Spinal cord (tissue), 10 donors: Measurements from ENCODE around the gene HIVEP2. TPM values are rescaled to one million over a fixed set of nuclear protein-coding genes. Genes with fewer than 3 reads are reported as not detected.

Experiments used
- DNase-seq, 6 donors: peaks; one replicate each; pipeline versions ENCODE4 v3.0.0 to v3.0.0-alpha.2; 2013 to 2015; ENCODE audit warnings: low spot score in 6 of 6, low read depth in 4 of 6
- H3K27ac ChIP-seq: one replicate; pipeline ENCODE4 v1.5.1; 2013; ENCODE audit warnings: low read depth, low read length, control low read depth
- H3K27me3 ChIP-seq: one replicate; pipeline ENCODE4 v1.6.1; 2013; ENCODE audit warnings: low read length; ENCODE audit not compliant: control insufficient read depth, insufficient read depth
- H3K36me3 ChIP-seq: one replicate; pipeline ENCODE4 v1.6.1; 2013; ENCODE audit warnings: low read length; ENCODE audit not compliant: control insufficient read depth, insufficient read depth
- H3K4me1 ChIP-seq: one replicate; pipeline ENCODE4 v1.6.1; 2013; ENCODE audit warnings: low read length; ENCODE audit not compliant: control insufficient read depth, insufficient read depth
- H3K4me3 ChIP-seq: one replicate; pipeline ENCODE4 v1.5.1; 2013; ENCODE audit warnings: low read depth, low read length, control low read depth
- H3K9me3 ChIP-seq: one replicate; pipeline ENCODE4 v1.6.1; 2013; ENCODE audit warnings: low read length; ENCODE audit not compliant: control insufficient read depth, insufficient read depth
- WGBS: methylation state at CpG from one replicate; pipeline ENCODE4 v1.1.5; 2013; ENCODE audit warnings: missing lambda C conversion rate; ENCODE audit not compliant: insufficient coverage; 5-methylcytosine and 5-hydroxymethylcytosine counted together
- polyA plus RNA-seq, 2 donors: library from polyadenylated mRNA; unstranded; fragments of 120-200 nt; gene quantifications; one replicate each; pipeline ENCODE4 v1.2.1, GENCODE V29; 2013; ENCODE audit not compliant: insufficient read length in 2 of 2
- total RNA-seq, 2 donors: library from RNA; depleted of rRNA in 1 of 2; stranded (reverse); fragments of 120-200 nt in 1 of 2; fragments of >200 nt in 1 of 2; gene quantifications; one replicate each; pipeline versions ENCODE4 v1.2.3 to v1.2.4, GENCODE V29; 2013 to 2014
- donor health status: healthy.

The HIVEP2 gene
- total and polyA plus RNA-seq, 4 donors: 22.9 to 53.8 (median 28.2) TPM

DNA sequence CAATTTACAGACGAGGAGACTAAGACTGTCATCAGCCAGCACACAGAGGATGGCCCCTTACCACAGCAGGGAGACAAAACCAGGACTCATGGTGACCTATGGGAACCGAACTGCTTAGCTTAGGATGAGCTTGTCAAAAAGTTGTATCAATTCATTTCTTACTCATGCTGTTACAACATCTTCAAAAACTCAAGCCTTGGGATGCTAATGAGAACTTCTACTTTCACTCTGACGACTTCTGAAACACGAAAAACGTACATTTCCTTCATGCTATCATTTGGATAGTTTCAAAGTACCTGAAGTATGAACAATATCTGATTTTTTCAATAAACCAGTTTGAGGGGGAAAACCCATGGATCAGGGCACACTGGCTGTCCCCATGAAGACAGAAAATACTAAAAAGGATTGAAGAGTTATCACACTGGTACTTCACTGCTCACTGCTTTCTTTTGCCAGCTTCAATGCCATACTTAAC lies 31.9 kb downstream of the HIVEP2 start:
- 93% methylated on average over 2 of the region's 5 CpGs for whole genome bisulfite sequencing
- H3K4me1 ChIP-seq: no peaks in the 10 kb centered on the region
- H3K27ac ChIP-seq: no peak overlapping the region
- H3K4me3 ChIP-seq: no peak overlapping the region
- H3K9me3 ChIP-seq: no peaks in the 10 kb centered on the region
- no peaks in the 10 kb centered on the region for H3K36me3 ChIP-seq
- H3K27me3 ChIP-seq: no peaks in the 10 kb centered on the region
- DNase-seq: no peak

DNA sequence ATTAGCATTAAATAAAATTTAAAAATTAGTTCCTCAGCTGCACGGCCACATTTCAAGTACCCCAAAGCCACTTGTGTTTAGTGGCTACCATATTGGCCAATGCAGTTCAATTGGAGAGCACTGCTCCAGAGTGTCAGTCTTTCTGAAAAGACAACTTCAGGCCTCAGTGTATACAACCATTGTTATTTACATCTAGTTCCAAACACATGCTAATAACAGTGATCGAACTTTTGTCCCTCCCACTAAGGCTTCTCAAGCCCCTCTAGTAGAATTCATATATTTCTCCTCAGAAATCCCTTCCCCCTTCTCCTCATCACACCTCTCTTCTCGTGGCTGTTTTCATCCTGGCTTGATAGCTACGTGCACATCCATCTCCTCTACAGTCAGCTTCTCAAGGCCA lies 32.9 kb downstream of the HIVEP2 start:
- Histone ChIP-seq H3K36me3 (no peaks in the 10 kb centered on the region), H3K4me3 (no peak overlapping the region), H3K27ac (no peak overlapping the region), H3K9me3 (no peaks in the 10 kb centered on the region), H3K27me3 (no peaks in the 10 kb centered on the region), H3K4me1 (no peaks in the 10 kb centered on the region)
- WGBS: 86% methylated on average over 4 of the region's 4 CpGs
- no peak for DNase-seq

DNA sequence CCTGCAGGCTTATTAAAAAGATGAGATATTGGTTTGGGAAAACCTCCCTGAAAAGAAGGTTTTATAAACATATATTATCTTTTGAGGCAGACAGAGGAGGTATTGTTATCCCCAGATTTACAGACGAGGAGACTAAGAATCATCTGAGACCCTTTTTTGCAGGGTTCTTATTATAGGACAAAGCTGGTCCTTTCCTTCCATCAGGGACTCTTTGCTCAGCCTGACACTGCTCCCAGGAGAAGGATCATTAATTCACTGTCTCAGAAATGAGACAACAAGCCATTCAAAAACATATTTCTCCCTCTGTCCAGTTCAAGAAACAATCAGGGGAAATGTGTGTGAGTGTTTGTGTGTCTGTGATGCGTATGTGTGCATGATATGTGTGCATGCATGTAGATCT lies 33.5 kb downstream of the HIVEP2 start:
- H3K4me3 ChIP-seq: no peak overlapping the region
- no peaks in the 10 kb centered on the region for H3K36me3 ChIP-seq
- no peaks in the 10 kb centered on the region for H3K9me3 ChIP-seq
- no peak overlapping the region for H3K27ac ChIP-seq
- no peaks in the 10 kb centered on the region for H3K27me3 ChIP-seq
- no peak for DNase-seq
- 67% methylated on average over 1 of the region's 2 CpGs for WGBS
- H3K4me1 ChIP-seq: no peaks in the 10 kb centered on the region

DNA sequence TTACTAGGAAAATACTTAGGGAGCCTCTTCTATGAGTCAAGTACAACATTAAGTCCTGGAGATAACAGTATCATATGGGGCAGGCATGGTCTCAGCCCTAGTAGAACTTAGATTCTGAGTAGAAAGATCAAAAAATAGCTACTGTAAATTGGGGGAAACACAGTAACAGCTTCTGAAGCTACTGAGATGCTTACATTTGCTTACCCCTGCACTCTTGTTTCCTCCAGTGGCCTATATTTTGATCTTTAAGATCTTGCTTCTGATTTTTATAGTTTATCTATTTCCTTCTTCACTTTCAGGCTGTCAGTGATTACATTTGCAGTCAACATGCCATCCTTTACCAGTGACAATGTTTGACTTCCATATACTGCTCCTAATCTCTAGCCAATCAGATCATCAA lies 35.3 kb downstream of the HIVEP2 start:
- DNase-seq: no peak
- no peaks in the 10 kb centered on the region for H3K4me1 ChIP-seq
- H3K4me3 ChIP-seq: no peak overlapping the region
- no peaks in the 10 kb centered on the region for H3K9me3 ChIP-seq
- H3K27ac ChIP-seq: no peak overlapping the region
- H3K27me3 ChIP-seq: no peaks in the 10 kb centered on the region
- no peaks in the 10 kb centered on the region for H3K36me3 ChIP-seq

DNA sequence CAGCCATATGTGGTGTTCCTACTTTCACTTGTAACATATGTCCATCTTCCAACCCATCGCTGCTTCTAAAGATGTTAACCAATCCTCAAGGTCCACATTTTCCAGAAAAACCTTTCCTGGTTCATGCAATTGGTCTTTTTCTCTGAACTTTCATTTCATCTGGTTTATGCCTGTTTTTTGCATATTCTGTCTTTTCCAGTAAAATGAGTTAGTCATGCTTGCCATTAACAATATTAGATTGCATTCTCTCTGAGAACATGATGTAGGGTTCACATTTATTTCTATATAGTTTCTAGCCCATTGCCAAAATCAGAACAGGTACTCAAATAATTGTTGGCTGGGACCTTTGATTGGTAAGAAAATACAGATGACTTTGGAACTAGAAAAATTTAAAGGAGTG lies 36.7 kb downstream of the HIVEP2 start:
- Histone ChIP-seq H3K27ac (no peak overlapping the region), H3K4me3 (no peak overlapping the region), H3K27me3 (no peaks in the 10 kb centered on the region), H3K4me1 (no peaks in the 10 kb centered on the region), H3K9me3 (no peaks in the 10 kb centered on the region), H3K36me3 (no peaks in the 10 kb centered on the region)
- DNase-seq: no peak
- 100% methylated on average over 1 of the region's 1 CpG for WGBS

DNA sequence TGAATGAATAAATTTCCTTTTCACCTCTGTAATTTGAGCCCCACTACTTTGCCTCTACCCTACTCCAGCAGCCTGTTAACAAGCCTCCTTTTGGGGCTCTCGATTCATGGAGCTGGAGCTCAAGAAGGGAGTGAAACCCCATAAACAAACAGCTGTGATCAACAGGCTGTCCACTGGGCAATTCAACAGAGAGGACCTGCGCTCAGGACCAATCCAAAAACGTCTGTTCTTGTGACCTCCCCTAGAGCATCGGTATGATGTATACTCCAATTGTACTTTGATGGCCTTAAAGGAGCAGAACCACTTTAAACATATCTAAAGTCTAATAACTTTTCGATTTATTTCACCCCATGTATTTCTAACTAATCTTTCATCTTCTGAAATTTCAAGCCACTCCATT lies 37.4 kb downstream of the HIVEP2 start:
- Histone ChIP-seq H3K9me3 (no peaks in the 10 kb centered on the region), H3K27me3 (no peaks in the 10 kb centered on the region), H3K4me3 (no peak overlapping the region), H3K27ac (no peak overlapping the region), H3K36me3 (no peaks in the 10 kb centered on the region), H3K4me1 (no peaks in the 10 kb centered on the region)
- WGBS: 38% methylated on average over 5 of the region's 5 CpGs
- no peak for DNase-seq

DNA sequence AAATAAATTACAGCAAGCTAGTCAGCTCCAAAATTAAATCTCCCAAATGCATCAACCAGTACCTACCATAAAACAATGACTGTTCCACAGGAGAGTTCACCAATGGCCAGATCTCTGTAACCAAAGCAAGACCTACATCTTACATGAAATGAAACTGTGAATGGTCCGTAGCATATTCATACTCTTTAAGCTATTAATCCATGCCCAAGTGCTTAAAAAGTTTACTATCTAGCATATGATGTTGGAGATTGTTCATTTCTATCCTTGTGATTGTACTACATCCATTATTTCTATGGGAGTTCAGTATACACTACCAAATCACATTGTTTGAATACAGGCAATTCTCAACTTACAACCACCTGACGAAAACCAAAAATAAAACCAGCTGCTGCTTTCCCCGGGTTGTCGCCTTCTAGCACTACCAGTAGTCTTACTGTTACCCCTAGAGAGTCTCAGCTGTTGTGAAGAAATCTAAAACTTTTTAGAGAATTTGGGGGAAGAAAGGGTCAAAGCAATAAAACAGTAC lies 38.0 kb downstream of the HIVEP2 start:
- Histone ChIP-seq H3K4me1 (no peaks in the 10 kb centered on the region), H3K4me3 (no peak overlapping the region), H3K9me3 (no peaks in the 10 kb centered on the region), H3K36me3 (no peaks in the 10 kb centered on the region), H3K27me3 (no peaks in the 10 kb centered on the region), H3K27ac (no peak overlapping the region)
- no peak for DNase-seq
- no CpG with 5 or more reads among the region's 4 CpGs for WGBS

DNA sequence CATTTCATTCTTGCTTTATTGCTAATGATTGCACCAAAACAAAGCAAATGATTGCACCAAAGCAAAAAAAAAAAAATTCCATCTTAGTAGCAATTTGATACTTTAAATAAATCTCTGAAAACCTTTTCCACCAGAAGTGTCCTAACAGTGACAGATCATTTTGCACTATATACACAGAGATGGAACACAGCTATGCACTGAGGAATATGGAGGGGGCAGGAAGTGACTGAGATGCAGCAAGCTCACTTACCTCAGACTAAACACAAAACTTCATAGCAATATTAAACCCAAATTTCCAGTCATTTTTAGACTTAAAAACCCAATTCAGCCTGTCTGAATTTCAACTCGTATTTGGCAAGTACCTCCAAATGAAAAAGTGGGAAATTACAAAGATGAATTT lies 41.2 kb downstream of the HIVEP2 start:
- no peak overlapping the region for H3K27ac ChIP-seq
- no peaks in the 10 kb centered on the region for H3K36me3 ChIP-seq
- H3K4me1 ChIP-seq: peaks cover 4% of the 10 kb centered on the region
- no CpG with 5 or more reads among the region's 1 CpG for WGBS
- no peaks in the 10 kb centered on the region for H3K9me3 ChIP-seq
- DNase-seq: no peak
- H3K4me3 ChIP-seq: no peak overlapping the region
- no peaks in the 10 kb centered on the region for H3K27me3 ChIP-seq

DNA sequence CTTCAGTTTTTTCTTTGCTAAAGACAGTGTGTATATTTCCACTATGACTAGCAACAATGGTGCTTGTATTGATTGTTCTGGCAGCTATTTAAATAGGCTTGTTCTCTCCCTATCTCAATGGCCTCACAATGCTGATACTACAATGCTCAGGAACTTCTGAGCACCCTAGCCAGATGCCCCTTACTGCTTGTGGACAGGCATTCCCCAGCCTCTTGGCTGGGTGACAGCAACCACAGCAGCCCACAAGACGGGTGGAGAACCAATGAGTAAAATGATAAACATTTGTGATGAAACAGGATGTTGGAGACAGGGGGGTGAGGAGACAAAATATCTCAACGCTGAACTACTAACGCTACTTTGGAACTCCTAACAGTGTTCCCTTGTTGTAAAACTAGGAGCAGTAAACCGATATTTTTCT lies 42.3 kb downstream of the HIVEP2 start:
- no CpG with 5 or more reads among the region's 4 CpGs for WGBS
- H3K27me3 ChIP-seq: no peaks in the 10 kb centered on the region
- H3K9me3 ChIP-seq: no peaks in the 10 kb centered on the region
- peaks cover 5% of the 10 kb centered on the region for H3K4me1 ChIP-seq
- H3K4me3 ChIP-seq: no peak overlapping the region
- no peak for DNase-seq
- no peak overlapping the region for H3K27ac ChIP-seq
- H3K36me3 ChIP-seq: no peaks in the 10 kb centered on the region

DNA sequence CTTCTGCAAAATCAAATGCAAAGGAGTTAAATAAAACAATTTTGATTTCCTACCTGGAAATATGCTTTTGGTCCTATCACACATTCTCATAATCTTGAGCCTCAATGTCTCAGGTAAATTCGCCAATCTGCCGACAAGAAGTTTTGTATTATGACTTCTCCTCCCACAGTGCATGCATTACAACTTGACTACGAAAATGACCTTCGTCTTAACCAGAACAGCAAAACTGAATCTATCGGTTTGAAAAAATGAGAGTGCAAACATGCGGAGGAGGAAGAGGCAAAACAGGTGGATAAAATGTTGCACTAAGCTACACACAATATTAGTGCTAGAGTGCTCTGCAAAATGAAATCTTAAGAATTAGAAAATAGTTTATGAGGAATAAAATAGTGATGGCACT lies 43.4 kb downstream of the HIVEP2 start:
- no peak for DNase-seq
- peaks cover 5% of the 10 kb centered on the region for H3K4me1 ChIP-seq
- no peaks in the 10 kb centered on the region for H3K36me3 ChIP-seq
- no peaks in the 10 kb centered on the region for H3K27me3 ChIP-seq
- no peak overlapping the region for H3K4me3 ChIP-seq
- 100% methylated on average over 1 of the region's 6 CpGs for WGBS
- H3K9me3 ChIP-seq: no peaks in the 10 kb centered on the region
- no peak overlapping the region for H3K27ac ChIP-seq
